ENCODE data around the gene GAL3ST2.
"Not testable (repeated sequence)": the region's sequence is repeated elsewhere in the genome, so short reads cannot be mapped to it uniquely, and the experiment has no call there.

GRCh38 chr2:241800198-241800903, 23.7 kb downstream of the GAL3ST2 start:
- not testable (repeated sequence) for TF ChIP-seq FOXA1 (IDR thresholded peaks at IDR 0.05); CTCF (IDR thresholded peaks at IDR 0.05; ENCODE audit: low read depth, low read length, missing input control); TAF1 (conservative IDR thresholded peaks at IDR 0.05)
